GM23248 (cell line): ENCODE results near the gene ALG13.

Source experiments
- EZH2 ChIP-seq: fragments of 200-600 bp; sonication (generic); IDR thresholded peaks from 2 replicates; pipeline ENCODE4 v1.6.1; 2018; ENCODE audit warnings: antibody characterized with exemption, mild to moderate bottlenecking; ENCODE audit not compliant: insufficient read depth, poor library complexity, severe bottlenecking
- EZH2phosphoT487 ChIP-seq: fragments of 200-600 bp; sonication (generic); IDR thresholded peaks from 2 replicates; pipeline ENCODE4 v1.6.1; 2018; ENCODE audit warnings: antibody characterized with exemption, moderate library complexity, mild to moderate bottlenecking, low read depth; ENCODE audit not compliant: insufficient read depth

DNA sequence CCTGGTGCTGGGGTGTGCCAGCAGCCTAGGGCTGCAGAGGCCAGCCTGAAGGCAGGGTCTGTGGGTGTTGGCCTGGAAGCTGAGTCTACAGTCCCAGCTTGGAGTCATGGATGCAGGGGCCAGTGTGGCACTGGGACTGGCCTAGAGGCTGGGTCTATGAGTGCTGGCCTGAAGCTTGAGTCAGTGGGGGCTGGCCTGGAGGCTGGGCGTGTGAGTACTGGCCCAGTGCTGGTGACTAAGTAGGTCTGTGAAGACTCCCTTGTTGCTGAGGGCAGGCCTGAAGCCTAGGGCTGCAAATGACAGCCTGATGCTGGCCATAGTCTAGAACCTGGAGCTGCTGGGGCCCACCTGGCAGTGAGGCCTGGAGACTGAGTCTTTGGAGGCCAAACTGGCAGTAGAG, 31.3 kb upstream of the ALG13 start:
- no peak for TF ChIP-seq EZH2
- TF ChIP-seq EZH2phosphoT487, result no peak
